GM13976 (cell line): ENCODE data around the gene MYRIP.

Source experiments
- DNase-seq: peaks from one replicate; pipeline ENCODE4 v3.0.0; 2012; ENCODE audit warnings: low spot score
- CTCF ChIP-seq: IDR thresholded peaks from 2 replicates; pipeline ENCODE4 v1.5.1; 2012; ENCODE audit warnings: borderline replicate concordance, mild to moderate bottlenecking; ENCODE audit not compliant: insufficient read depth; ENCODE audit errors: extremely low read depth, missing control alignments, control extremely low read depth
- in situ Hi-C: fragments of 300-500 bp; cut with MboI; formaldehyde crosslinking; loops from one replicate; pipeline ENCODE4 v1.12.0; 2022; ENCODE audit warnings: low sequenced_read_pairs, mixed read lengths, inconsistent platforms; ENCODE audit not compliant: unreplicated experiment

The MYRIP gene

DNA sequence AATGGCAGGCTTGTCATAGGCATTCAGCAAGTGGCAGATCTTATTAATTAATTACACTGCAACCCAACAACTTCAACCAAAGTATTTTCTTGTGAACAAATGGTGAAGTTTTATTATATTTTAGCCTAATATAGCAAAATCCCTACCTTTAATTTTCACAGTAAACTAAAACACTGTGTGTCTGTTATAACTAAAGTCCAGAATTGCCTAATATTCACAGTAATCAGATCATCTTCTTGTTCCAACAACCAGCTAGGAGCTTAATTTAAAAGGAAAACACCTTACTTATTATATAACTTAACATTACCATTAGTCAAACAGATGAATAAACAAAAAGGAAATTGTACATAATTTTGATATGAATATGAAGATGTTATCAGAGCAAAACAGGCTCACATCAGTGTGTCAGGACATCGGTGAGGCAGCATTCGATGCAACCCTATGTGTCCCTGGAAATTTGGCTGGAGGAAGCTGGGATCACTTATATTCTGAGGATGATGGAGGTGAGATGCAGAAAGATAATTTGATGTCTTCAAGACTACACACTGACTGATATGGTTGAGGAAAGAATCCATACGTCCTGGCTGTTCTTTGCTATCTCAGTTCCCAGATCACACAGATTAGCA, 310.8 kb downstream of the MYRIP start:
- TF ChIP-seq CTCF = no peak
- in situ Hi-C loops = no loop called here
- no peak for DNase-seq

- no peak for TF ChIP-seq CTCF
- DNase-seq = no peak
- in situ Hi-C loops = no loop called here
Measured at GRCh38 chr3:40120806-40121205, 311.4 kb downstream of the MYRIP start.

- in situ Hi-C loops = no loop called here
- no peak for TF ChIP-seq CTCF
- DNase-seq = no peak
Measured at GRCh38 chr3:40124918-40125317, 315.5 kb downstream of the MYRIP start.

- DNase-seq = no peak
- no peak for TF ChIP-seq CTCF
- in situ Hi-C loops = no loop called here
Measured at GRCh38 chr3:40128166-40128565, 318.8 kb downstream of the MYRIP start.

GRCh38 chr3:40129510-40129909, 320.1 kb downstream of the MYRIP start:
- DNase-seq = no peak
- TF ChIP-seq CTCF = no peak
- in situ Hi-C loops = no loop called here

- no peak for TF ChIP-seq CTCF
- in situ Hi-C loops = no loop called here
- DNase-seq = no peak
Measured at GRCh38 chr3:40129981-40130380, 320.6 kb downstream of the MYRIP start.
